GM19467 (cell line): ENCODE measurements around the gene PTPN1.
"Not testable (repeated sequence)": the region's sequence is repeated elsewhere in the genome, so short reads cannot be mapped to it uniquely, and the experiment has no call there.

Experiments
- ATAC-seq: cut with Tn5 transposase; IDR thresholded peaks from one replicate; pipeline ENCODE4 v1.9.1; 2021; ENCODE audit warnings: mild to moderate bottlenecking, moderate library complexity; ENCODE audit not compliant: unreplicated experiment

Gene PTPN1

GRCh38 chr20:50552979-50553378, 42.8 kb downstream of the PTPN1 start:
- no peak for ATAC-seq

DNA sequence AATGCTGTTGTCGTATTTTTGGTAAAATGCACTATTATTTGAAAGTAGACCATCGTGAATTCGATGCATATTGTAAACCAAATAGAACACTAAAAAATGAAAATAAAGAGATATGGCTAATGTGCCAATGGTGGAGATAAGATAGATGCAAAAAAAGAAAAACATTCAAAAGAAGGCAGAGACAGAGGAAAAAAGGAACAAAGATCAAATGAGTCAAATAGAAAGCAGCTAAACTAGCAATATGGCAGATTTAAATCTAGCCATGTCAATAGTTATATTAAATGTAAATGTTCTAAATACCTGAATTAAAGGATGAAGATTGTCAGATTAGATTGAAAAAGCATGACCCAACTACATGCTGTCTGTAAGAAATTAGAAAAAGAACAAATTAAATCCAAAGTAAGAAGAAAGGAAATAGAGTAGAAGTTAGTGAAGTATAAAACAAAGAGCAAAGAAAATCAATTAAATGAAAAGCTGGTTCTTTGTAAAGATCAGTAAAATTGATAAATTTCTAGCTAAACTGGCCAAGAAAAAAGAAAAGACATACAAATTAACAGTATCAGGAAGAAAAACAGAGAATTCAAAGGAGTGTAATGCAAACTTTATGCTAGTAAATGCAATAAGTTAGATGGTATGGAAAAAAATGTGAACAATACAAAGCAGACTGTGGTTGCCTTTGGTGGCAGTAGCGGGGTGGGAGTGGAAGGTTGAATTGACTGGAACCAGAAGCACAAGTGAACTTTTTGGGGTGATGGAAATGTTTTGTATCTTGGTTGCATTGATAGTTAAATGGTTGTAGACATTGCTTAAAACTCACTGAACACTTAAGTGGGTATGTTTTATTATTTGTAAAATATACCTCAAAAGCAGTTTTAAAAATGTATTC, 44.8 kb downstream of the PTPN1 start:
- no peak for ATAC-seq

- no peak for ATAC-seq
Measured at GRCh38 chr20:50555662-50556061, 45.5 kb downstream of the PTPN1 start.

- ATAC-seq, result no peak
Measured at GRCh38 chr20:50557549-50558134, 47.5 kb downstream of the PTPN1 start.

DNA sequence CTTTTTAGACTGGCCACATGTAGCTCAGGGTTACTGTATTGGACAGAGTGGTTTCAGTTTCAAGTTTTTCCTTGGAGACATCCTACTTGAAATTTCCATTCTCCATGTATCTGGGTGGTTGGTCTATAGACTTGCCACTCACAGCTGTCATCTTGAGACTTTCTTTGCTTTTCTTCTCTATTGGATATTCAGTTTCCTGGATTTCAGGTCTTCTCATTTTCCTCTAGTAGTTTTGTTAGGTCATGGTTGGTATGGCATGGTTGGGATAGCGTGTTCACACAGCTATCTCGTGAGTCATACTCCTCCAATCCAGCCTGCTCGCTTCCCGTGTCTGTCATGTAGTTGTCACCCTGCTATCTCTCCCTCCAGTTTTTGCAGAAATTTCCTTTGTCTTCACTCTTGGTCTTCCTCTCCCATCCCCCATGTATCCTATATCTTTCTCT, 48.3 kb downstream of the PTPN1 start:
- ATAC-seq, result no peak

DNA sequence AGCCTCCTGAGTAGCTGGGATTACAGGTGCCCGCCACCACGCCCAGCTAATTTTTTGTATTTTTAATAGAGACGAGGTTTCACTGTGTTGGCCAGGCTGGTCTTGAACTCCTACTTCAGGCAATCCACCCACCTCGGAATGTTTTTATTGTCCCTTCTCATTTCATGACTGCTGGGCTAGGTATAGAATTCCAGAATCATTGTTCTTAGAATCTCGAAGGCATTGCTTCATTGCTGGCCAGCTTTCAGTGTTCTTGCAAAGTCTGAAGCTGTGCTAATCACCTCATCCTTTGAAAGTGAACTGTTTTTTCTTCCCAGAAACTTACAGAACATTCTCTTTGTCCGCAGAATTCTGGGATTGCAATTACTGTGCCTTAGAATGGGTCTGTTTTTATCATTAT, 49.0 kb downstream of the PTPN1 start:
- no peak for ATAC-seq

- ATAC-seq, result no peak
Measured at GRCh38 chr20:50559856-50560638, 49.9 kb downstream of the PTPN1 start.

GRCh38 chr20:50560867-50561266, 50.7 kb downstream of the PTPN1 start:
- ATAC-seq, result no peak

DNA sequence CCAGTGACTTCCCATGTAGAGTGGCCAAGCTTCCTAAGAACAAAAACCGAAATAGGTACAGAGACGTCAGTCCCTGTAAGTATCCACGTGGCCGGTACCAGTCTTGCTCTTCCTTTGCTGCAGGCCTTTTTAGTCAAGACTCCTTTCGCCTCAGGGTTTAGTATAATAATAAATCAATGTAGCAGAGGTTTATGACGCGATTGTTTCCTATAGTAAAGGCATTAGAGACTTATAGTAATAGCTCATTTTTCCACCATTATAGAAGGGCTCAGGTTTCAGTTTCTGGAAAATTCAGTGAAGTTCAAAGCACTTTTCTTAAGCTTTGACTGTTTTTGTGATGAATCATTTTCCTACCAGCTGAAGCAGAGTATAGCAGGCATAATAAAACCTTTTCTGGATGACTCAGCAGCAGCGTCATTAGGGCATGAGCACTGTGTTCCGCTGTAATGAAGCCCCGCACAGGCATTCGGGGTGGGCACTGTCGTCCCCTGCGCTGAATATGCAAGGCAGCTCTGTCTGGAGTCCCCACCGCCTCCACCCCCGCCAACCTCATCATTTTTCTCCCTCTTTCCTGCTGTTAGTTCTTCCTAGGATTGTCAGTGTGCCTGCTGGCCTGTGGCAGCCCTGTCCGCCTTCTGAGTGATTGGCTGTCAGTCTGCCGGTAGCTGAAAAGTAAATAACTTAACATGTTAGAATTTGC, 51.3 kb downstream of the PTPN1 start:
- ATAC-seq, result no peak

DNA sequence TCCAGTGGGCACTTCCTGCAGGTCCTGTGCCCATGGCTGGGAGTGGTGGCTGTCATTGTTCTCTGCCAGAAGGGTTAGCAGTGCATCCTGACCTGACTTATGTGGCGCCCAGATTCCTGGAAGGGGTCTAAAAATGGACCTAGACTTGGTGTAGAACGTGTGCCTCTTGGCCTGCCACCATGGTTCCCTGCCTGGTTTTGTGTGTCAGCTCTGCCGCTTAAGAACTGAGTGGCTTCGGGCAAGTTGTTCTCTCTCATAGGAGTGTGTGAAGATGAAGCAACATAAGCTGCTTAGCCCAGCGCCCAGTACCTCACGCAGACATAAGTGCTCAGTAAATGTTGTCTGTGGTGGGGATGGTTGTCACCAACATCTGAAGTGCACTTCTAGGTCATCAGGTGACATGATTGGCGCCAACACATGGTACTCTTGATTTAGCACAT, 52.1 kb downstream of the PTPN1 start:
- no peak for ATAC-seq

DNA sequence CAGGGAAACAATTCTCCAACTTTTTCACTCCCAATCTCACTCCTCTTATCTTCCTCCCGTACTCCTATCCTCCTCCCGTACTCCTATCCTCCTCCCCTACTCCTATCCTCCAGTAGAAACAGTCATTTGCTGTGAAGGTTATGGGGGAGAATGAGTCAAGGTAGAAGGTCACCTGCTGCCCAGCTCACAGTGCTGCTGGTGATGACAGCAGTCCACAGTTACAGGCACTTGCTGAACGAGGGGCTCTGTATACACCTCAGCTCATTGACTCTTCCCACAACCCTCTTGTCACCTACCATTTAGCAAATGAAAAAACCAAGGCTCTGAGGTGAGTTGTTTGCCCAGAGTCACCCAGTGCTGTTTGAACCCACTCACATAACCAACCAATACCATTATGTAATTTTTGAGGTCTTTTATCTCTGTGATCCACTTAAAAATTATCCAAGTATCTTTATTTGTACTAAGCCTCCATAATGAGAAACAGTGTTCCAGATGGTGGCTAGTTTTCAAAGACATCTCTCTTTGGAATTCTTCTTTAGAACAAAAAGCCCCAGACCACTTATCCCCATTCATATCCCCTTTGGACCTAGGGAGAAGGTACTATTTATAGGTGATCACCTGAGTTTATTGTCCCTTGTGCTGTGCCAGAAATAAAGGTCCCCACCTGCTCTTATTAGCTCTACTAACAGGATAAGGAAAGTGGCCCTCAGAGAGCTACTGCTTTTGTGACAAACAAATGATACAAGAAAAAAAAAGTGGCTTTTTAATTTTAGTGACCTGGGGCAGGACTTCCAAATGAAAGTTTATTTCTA, 53.2 kb downstream of the PTPN1 start:
- no peak for ATAC-seq

GRCh38 chr20:50565383-50565782, 55.2 kb downstream of the PTPN1 start:
- no peak for ATAC-seq

- no peak for ATAC-seq
Measured at GRCh38 chr20:50565871-50566270, 55.7 kb downstream of the PTPN1 start.

DNA sequence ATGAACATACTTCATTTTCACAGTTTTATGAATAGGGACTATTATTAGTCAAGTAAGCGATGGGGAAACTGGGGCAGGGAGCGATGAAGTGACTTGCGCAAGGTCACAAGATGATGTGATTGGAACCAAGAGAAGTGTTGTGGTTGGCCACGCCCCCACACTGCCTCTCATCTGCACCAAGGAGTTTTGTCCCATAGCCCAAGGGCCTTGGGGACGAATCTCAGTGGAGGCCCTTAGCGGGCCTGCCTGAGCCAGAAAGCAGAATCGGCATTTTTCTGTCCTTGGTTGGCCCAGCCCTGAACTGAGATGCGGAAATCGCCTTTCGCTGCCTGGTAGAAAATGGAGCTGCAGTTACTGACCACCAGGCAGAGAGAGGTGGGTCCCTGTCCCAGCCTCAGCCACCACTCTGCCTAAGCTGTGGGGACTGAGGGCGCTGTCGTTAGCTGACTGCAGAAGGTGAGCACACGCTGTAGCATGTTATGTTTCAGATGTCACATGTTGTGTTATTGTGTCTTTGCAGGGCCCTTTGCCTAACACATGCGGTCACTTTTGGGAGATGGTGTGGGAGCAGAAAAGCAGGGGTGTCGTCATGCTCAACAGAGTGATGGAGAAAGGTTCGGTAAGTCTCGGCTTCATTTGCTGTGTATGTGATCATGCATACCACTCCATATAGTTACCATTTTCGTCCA, 57.8 kb downstream of the PTPN1 start:
- no peak for ATAC-seq

GRCh38 chr20:50568549-50568942, 58.4 kb downstream of the PTPN1 start:
- no peak for ATAC-seq

DNA sequence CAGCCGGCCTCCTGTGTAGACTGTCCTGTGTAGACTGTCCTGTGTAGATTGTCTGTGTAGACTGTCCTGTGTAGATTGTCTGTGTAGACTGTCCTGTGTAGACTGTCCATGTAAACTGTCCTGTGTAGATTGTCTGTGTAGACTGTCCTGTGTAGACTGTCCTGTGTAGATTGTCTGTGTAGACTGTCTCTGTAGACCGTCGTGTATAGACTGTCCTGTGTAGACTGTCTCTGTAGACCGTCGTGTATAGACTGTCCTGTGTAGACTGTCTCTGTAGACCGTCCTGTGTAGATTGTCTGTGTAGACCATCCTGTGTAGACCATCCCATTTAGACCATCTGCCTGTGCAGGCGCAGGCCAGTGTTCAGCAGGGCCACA, 59.3 kb downstream of the PTPN1 start:
- not testable (repeated sequence) for ATAC-seq

DNA sequence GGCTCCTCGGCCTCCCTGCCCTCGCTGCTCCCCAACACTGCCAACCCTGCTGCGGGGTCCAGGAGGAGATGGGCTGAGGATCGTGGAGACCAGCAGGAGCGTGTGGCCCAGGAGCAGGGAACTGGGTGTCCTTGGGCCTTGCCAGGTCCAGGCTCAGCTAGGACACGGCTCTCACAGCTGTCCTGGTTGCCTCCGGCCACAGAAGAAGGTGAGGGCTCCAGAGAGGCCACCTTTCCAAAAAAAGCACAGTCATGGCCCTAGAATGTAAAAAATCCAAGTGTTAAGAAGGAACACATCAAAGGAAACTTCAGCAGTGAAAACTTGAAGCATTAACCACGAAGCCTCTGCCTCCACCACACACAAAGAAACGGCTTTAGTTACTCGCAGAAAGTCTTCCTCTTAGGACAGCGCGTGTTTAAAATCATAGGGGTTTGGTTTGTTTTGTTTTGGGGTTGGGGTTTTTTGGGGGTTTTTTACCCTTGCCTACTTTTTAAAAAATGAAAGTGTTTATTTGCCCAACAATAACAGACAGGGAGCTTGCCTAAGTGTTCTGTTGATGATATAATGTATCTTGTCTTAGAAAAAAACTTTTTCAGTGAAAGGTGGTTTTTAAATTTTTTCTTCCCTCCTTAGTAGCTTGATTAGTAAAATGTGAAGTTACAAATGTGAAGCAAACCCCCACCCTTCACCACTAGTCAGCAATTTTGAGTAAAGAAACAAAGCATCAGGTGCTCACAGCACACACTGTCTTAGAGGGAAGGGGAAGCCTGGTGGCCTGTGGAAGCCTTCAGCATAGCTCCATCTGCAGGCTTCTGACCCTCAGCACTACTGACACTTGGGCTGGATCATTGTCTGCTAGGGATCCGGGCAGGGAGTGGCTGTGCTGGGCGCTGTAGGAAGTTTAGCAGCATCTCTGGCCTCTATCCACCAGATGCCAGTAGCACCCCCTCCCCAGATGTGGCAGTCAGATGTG, 60.0 kb downstream of the PTPN1 start:
- no peak for ATAC-seq

DNA sequence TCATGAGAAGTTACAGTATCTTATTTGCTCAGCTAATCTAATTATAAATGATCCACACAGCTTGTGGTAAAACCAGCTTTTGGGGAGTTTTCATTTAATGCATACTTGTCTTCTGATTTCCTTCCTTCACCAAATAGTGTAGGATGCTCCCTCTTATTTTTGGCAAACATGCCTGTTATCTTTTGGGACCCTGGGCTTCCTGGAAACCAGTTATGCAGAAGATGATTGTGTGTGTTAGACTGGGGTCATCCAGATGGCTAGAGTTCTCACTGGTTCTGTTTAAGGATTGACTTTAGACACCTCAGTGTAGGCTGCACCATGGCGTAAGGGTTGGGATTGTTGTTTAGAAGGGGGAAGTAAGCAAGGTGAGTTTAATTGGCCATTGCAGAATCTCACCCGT, 61.3 kb downstream of the PTPN1 start:
- ATAC-seq, result no peak
